H9 (cell line): ENCODE measurements around the gene UBASH3A. TPM values are rescaled to one million over a fixed set of nuclear protein-coding genes. Genes with fewer than 3 reads are reported as not detected.

Experiments
- DNase-seq: peaks from one replicate; pipeline ENCODE4 v3.0.0-alpha.2; 2017
- H2AFZ ChIP-seq: one replicate; pipeline ENCODE4 v1.6.1; 2013; ENCODE audit warnings: mild to moderate bottlenecking, low read length, control low read depth, moderate library complexity
- H2AK5ac ChIP-seq: 2 replicates; pipeline ENCODE4 v1.6.1; 2013; ENCODE audit warnings: low read length, control low read depth, mixed read lengths; ENCODE audit not compliant: insufficient read length
- H2BK120ac ChIP-seq: one replicate; pipeline ENCODE4 v1.6.1; 2013; ENCODE audit warnings: low read depth, mild to moderate bottlenecking, low read length, control low read depth, inconsistent platforms; ENCODE audit not compliant: poor library complexity, severe bottlenecking
- H2BK12ac ChIP-seq: 2 replicates; pipeline ENCODE4 v1.6.1; 2013; ENCODE audit warnings: low read length, control low read depth, mixed read lengths, low read depth; ENCODE audit not compliant: insufficient read length
- H2BK15ac ChIP-seq: 2 replicates; pipeline ENCODE4 v1.6.1; 2013; ENCODE audit warnings: low read depth, low read length, control low read depth
- H2BK20ac ChIP-seq: one replicate; pipeline ENCODE4 v1.6.1; 2013; ENCODE audit warnings: low read depth, mild to moderate bottlenecking, low read length, control low read depth, inconsistent platforms; ENCODE audit not compliant: poor library complexity, severe bottlenecking
- H2BK5ac ChIP-seq: 2 replicates; pipeline ENCODE4 v1.6.1; 2013; ENCODE audit warnings: low read length, control low read depth, mixed read lengths; ENCODE audit not compliant: insufficient read length
- H3K14ac ChIP-seq: 2 replicates; pipeline ENCODE4 v1.6.1; 2013; ENCODE audit warnings: low read length, control low read depth; ENCODE audit not compliant: insufficient read depth
- H3K18ac ChIP-seq: 2 replicates; pipeline ENCODE4 v1.6.1; 2013; ENCODE audit warnings: low read depth, mild to moderate bottlenecking, mixed read lengths, low read length, control low read depth; ENCODE audit not compliant: insufficient read length
- H3K23ac ChIP-seq: 2 replicates; pipeline ENCODE4 v1.6.1; 2013; ENCODE audit warnings: low read length, control low read depth, mixed read lengths, low read depth; ENCODE audit not compliant: insufficient read length
- H3K23me2 ChIP-seq: 2 replicates; pipeline ENCODE4 v1.6.1; 2013; ENCODE audit warnings: low read depth, mild to moderate bottlenecking, mixed read lengths, low read length, control low read depth; ENCODE audit not compliant: insufficient read length, poor library complexity, severe bottlenecking
- H3K27ac ChIP-seq: 2 replicates; pipeline ENCODE4 v1.5.1; 2013; ENCODE audit warnings: low read length, control low read depth, mixed read lengths, low read depth; ENCODE audit not compliant: insufficient read length
- H3K27me3 ChIP-seq: 2 replicates; pipeline ENCODE4 v1.6.1; 2013; ENCODE audit warnings: low read length, control low read depth, inconsistent platforms; ENCODE audit not compliant: insufficient read depth
- H3K4ac ChIP-seq: 2 replicates; pipeline ENCODE4 v1.6.1; 2013; ENCODE audit warnings: low read depth, mild to moderate bottlenecking, control low read depth, inconsistent platforms, low read length, moderate library complexity
- H3K4me1 ChIP-seq: 2 replicates; pipeline ENCODE4 v1.6.1; 2013; ENCODE audit warnings: low read length, control low read depth, inconsistent platforms; ENCODE audit not compliant: insufficient read depth
- H3K4me2 ChIP-seq: 2 replicates; pipeline ENCODE4 v1.6.1; 2013; ENCODE audit warnings: low read length, control low read depth, mixed read lengths; ENCODE audit not compliant: insufficient read length, insufficient read depth
- H3K56ac ChIP-seq: 2 replicates; pipeline ENCODE4 v1.6.1; 2013; ENCODE audit warnings: low read depth, mild to moderate bottlenecking, mixed read lengths, low read length, control low read depth; ENCODE audit not compliant: insufficient read length
- H3K79me1 ChIP-seq: 2 replicates; pipeline ENCODE4 v1.6.1; 2013; ENCODE audit warnings: low read depth, mild to moderate bottlenecking, moderate library complexity, low read length, control low read depth, inconsistent platforms; ENCODE audit not compliant: insufficient read depth, poor library complexity, severe bottlenecking
- H3K79me2 ChIP-seq: 2 replicates; pipeline ENCODE4 v1.6.1; 2013; ENCODE audit warnings: low read length, control low read depth, inconsistent platforms; ENCODE audit not compliant: insufficient read depth
- H3K9ac ChIP-seq: 2 replicates; pipeline ENCODE4 v1.6.1; 2013; ENCODE audit warnings: low read length, control low read depth, mixed read lengths; ENCODE audit not compliant: insufficient read length; ENCODE audit errors: extremely low read depth
- H3K9me3 ChIP-seq: one replicate; pipeline ENCODE4 v1.6.1; 2013; ENCODE audit warnings: low read depth, low read length, inconsistent platforms; ENCODE audit not compliant: control insufficient read depth
- H3T11ph ChIP-seq: one replicate; pipeline ENCODE4 v1.6.1; 2013; ENCODE audit warnings: mild to moderate bottlenecking, low read length, control low read depth, inconsistent platforms
- H4K20me1 ChIP-seq: one replicate; pipeline ENCODE4 v1.6.1; 2013; ENCODE audit not compliant: control insufficient read depth, insufficient read length, insufficient read depth
- H4K5ac ChIP-seq: 2 replicates; pipeline ENCODE4 v1.6.1; 2013; ENCODE audit warnings: low read depth, mild to moderate bottlenecking, mixed read lengths, low read length, control low read depth; ENCODE audit not compliant: insufficient read length
- H4K8ac ChIP-seq: replicated peaks from 2 replicates; pipeline ENCODE4 v1.6.1; 2013; ENCODE audit warnings: low read length, control low read depth, mixed read lengths, low read depth; ENCODE audit not compliant: insufficient read length
- H4K91ac ChIP-seq: 2 replicates; pipeline ENCODE4 v1.6.1; 2013; ENCODE audit warnings: low read depth, mild to moderate bottlenecking, moderate library complexity, mixed read lengths, low read length, control low read depth; ENCODE audit not compliant: insufficient read length
- H3K27ac Mint-ChIP-seq, 3 experiments: 2 replicates in 2 of 3; 3 replicates in 1 of 3; pipeline ENCODE4 v1.8.0; 2020 to 2021; ENCODE audit warnings: mixed read lengths in 3 of 3, mild to moderate bottlenecking in 1 of 3, moderate library complexity in 1 of 3
- H3K27me3 Mint-ChIP-seq: 2 replicates; pipeline ENCODE4 v1.8.0; 2021; ENCODE audit warnings: low read depth, mild to moderate bottlenecking, moderate library complexity, mixed read lengths
- H3K36me3 Mint-ChIP-seq, 3 experiments: 2 replicates in 2 of 3; 3 replicates in 1 of 3; pipeline ENCODE4 v1.8.0; 2020 to 2021; ENCODE audit warnings: low read depth in 3 of 3, mixed read lengths in 3 of 3; ENCODE audit not compliant: insufficient read depth in 1 of 3
- H3K4me1 Mint-ChIP-seq, 2 experiments: 2 replicates each; pipeline ENCODE4 v1.8.0; 2020; ENCODE audit warnings: mixed read lengths in 2 of 2
- H3K4me3 Mint-ChIP-seq, 2 experiments: 2 replicates in 1 of 2; 3 replicates in 1 of 2; pipeline ENCODE4 v1.8.0; 2020 to 2021; ENCODE audit warnings: mild to moderate bottlenecking in 2 of 2, mixed read lengths in 2 of 2, moderate library complexity in 1 of 2
- H3K9me3 Mint-ChIP-seq, 2 experiments: 2 replicates in 1 of 2; 3 replicates in 1 of 2; pipeline ENCODE4 v1.8.0; 2020; ENCODE audit warnings: mild to moderate bottlenecking in 2 of 2, mixed read lengths in 2 of 2, moderate library complexity in 1 of 2
- CTCF ChIP-seq: fragments of 200-600 bp; sonication (generic); conservative IDR thresholded peaks from 3 replicates; pipeline ENCODE4 v1.8.0; 2021; ENCODE audit warnings: antibody characterized with exemption, mild to moderate bottlenecking
- WGBS: extraction: QIAGEN DNeasy Blood & Tissue Kit; methylation state at CpG from one replicate; pipeline ENCODE4 v1.1.7; 2013; ENCODE audit warnings: missing lambda C conversion rate, low lambda C conversion rate, mixed read lengths; ENCODE audit not compliant: insufficient read length; ENCODE audit errors: extremely low coverage; 5-methylcytosine and 5-hydroxymethylcytosine counted together
- total RNA-seq: library from RNA; stranded (reverse); gene quantifications from 2 replicates; pipeline ENCODE4 v1.2.1, GENCODE V29; 2021

The UBASH3A gene
- total RNA-seq, 1 experiment from 2014 or later = not detected

GRCh38 chr21:42388740-42389448 lies 14.8 kb upstream of the UBASH3A start:
- DNase-seq = no peak
- WGBS = no CpG with 5 or more reads among the region's 20 CpGs
- Mint-ChIP-seq H3K36me3 (peaks cover 0 to 2% (median 0%) of the 10 kb centered on the region in 3 experiments; a peak in 3 of 7 replicates), H3K4me1 (peaks cover 38 to 40% of the 10 kb centered on the region in 2 experiments), H3K4me3 (peak overlapping the region in 1 of 2 experiments; percentile 40; a peak in 2 of 5 replicates), H3K27ac (peak overlapping the region; percentile 57 to 89 (median 76); a peak in 3 of 7 replicates), H3K9me3 (peaks cover 0 to 7% of the 10 kb centered on the region in 2 experiments; a peak in 1 of 5 replicates), H3K27me3 (peaks cover 25% of the 10 kb centered on the region)
- Histone ChIP-seq H4K91ac (peak overlapping the region; percentile 23), H3K18ac (peak overlapping the region; percentile 10), H3T11ph (no peak overlapping the region), H2BK15ac (no peak overlapping the region), H4K5ac (no peak overlapping the region), H2BK12ac (no peak overlapping the region), H3K4me1 (peaks cover 6% of the 10 kb centered on the region; the same call in 1 of the 2 replicates), H2BK120ac (no peak overlapping the region), H2AFZ (no peak overlapping the region), H3K14ac (no peak overlapping the region), H3K23ac (no peak overlapping the region), H3K56ac (no peak overlapping the region), H3K79me1 (no peaks in the 10 kb centered on the region), H2BK20ac (no peak overlapping the region), H3K27ac (no peak overlapping the region), H4K8ac (no peak overlapping the region), H3K4ac (no peak overlapping the region), H2AK5ac (no peak overlapping the region), H2BK5ac (no peak overlapping the region), H4K20me1 (peaks cover 2% of the 10 kb centered on the region), H3K23me2 (no peaks in the 10 kb centered on the region), H3K4me2 (peak overlapping the region; percentile 8), H3K9me3 (no peaks in the 10 kb centered on the region), H3K79me2 (no peaks in the 10 kb centered on the region), H3K27me3 (no peaks in the 10 kb centered on the region), H3K9ac (no peak overlapping the region)
- TF ChIP-seq CTCF = no peak
